Right ventricle myocardium inferior (tissue), 1 donor: Measurements from ENCODE around the gene SYCP3. TPM values are rescaled to one million over a fixed set of nuclear protein-coding genes. Genes with fewer than 3 reads are reported as not detected.

Source experiments
- ATAC-seq: fragments of 200-7000 bp; cut with Tn5 transposase; one replicate; pipeline ENCODE4 v1.9.1; 2020; ENCODE audit warnings: mild to moderate bottlenecking, moderate library complexity
- DNase-seq: peaks from one replicate; pipeline ENCODE4 v3.0.0; 2021; ENCODE audit errors: missing footprints
- intact Hi-C: fragments of 100-400 bp; cut with DNase I; formaldehyde crosslinking; loops from one replicate; pipeline ENCODE4 v1.11.0; 2022
- long read RNA-seq: library from polyadenylated mRNA; unstranded; transcript quantifications from one replicate; pipeline ENCODE4 v2.0.0, GENCODE V29; 2021
- total RNA-seq: library from RNA; stranded (reverse); fragmentation: NEBNext Ultra II Directional; extraction: Animal tissue kit (Norgen Biotek cat#: 25700); gene quantifications from one replicate; pipeline ENCODE4 v1.2.1, GENCODE V29; 2021
- donor health status: DM: no; HTN: yes; CAD: no; lungs with severe emphysema.

Gene SYCP3
- total RNA-seq = not detected
- long read RNA-seq = 0 reads

- intact Hi-C loops = no loop called here
- ATAC-seq (no peak), DNase-seq (no peak)
Measured at GRCh38 chr12:101738920-101739665, at the start of gene SYCP3. Gene SYCP3 (minus strand): TSS chr12:101739462. CDS start chr12:101737935, 1,527 bp downstream.

DNA sequence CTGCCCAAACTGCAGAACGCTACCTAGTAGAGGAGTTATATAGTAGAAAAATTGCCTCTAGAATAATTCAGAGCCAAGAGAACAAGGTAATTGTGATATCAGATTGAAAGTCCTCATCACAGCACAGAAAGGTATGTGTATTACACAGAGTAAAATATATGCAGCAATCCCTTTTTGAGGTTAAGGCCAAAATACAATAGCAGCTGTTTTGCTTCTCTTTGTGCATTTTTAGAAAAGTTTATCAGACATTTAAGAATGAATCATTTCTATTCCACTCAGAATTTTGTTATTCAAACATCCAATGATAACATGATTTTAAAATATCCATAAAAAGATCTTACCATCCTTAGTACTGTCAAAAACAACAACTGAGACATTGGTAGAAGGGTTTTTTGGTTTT, 46.4 kb upstream of the SYCP3 start:
- ATAC-seq = no peak
- DNase-seq = no peak
- intact Hi-C loops = no loop called here

GRCh38 chr12:101784376-101784775, 45.1 kb upstream of the SYCP3 start:
- DNase-seq (no peak), ATAC-seq (no peak)
- intact Hi-C loops = no loop called here

DNA sequence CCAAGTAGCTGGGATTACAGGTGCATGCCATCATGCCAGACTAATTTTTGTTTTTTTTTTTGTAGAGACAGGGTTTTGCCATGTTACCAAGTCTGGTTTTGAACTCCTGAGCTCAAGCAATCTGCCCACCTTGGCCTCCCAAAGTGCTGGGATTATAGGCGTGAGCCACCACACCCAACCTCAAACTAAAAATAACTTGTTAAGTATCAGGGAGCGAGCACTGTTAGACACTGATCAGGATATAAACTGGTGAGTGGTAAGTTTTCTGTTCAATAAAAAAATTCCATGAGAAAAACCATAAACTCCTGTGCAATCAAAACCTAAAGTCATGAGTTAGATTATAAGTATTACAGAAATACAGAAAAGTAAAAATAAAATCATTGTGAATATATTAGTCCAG, 44.6 kb upstream of the SYCP3 start:
- ATAC-seq (no peak), DNase-seq (no peak)
- intact Hi-C loops = no loop called here

DNA sequence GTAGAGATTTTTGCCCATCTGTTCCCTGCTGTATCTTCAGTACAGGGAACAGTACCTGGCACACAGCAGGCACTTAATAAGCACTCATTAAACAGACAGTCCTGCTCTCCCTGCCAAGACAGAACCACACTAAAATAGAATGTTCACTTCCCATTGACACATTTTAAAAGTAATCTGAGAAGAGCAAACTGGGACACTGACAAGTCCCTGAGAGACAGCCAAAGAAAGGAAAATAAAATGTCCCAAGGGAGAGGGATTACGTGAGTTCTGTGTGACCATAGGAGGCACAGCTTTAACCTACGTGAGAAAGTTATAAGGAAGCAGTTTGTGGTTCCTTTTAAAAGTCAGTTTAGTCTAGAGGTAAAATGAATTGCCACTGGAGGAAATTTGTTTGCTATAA, 43.9 kb upstream of the SYCP3 start:
- peak; percentile 70 for ATAC-seq

GRCh38 chr12:101782273-101782731, 43.0 kb upstream of the SYCP3 start:
- intact Hi-C loops = no loop called here
- DNase-seq (no peak), ATAC-seq (no peak)

More for the DNA sequence above, 43.9 kb upstream of the SYCP3 start:
- intact Hi-C loops = no loop called here
- DNase-seq = no peak

DNA sequence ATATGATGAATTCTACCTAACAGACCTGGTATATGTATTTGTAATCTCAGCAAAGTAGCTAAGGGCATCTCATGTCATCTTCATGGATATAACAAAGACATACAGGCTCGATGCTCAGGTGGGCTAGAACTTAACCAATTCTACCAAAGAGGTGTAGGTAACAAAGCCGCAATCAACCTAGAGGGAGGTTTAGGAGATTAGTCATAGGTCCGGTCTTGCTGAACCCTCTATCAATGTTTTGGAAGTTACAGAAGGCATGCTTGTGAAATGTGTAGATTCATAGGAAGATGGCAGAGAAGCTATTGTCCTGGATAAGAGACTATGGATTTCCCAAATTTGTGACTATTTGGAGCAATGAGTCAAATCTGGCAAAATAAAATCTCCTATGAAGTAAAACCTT, 42.6 kb upstream of the SYCP3 start:
- intact Hi-C loops = no loop called here
- ATAC-seq (no peak), DNase-seq (no peak)

DNA sequence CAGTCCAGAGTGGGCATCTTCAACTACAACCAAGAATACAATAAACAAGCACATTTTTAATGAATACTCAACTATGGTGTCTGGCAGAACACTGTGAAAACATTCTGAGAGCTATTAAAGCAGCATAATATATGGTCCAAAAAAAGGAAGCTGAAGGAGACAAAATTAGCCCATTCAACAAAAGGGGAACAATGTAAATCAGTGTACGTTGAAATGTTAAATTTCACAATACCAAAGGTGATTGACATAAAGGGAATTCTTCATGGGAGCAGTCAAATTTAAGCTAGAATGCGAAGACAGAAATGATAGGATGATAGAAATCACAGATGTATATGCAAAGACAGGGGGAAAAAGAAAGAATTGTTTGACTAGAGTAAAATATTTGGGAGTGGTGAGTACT, 41.3 kb upstream of the SYCP3 start:
- intact Hi-C loops = no loop called here
- DNase-seq (no peak), ATAC-seq (no peak)

DNA sequence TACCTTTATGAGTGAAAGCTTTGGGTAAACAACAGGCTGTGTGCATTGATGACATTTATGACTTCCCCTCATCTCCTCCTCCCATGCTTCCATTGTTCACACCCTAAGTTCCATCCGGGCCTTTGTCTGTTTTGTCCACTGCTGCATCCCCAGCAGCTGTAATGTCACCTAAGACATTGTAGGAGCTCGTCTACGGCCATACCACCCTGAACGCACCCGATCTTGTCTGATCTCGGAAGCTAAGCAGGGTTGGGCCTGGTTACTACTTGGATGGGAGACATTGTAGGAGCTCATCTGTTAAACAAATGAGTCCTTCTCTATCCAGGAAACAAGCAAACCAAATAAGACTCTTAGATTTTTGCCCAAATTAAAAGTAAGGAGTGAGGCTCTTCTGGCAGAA, 40.4 kb upstream of the SYCP3 start:
- DNase-seq = no peak
- intact Hi-C loops = no loop called here
- ATAC-seq = no peak

DNA sequence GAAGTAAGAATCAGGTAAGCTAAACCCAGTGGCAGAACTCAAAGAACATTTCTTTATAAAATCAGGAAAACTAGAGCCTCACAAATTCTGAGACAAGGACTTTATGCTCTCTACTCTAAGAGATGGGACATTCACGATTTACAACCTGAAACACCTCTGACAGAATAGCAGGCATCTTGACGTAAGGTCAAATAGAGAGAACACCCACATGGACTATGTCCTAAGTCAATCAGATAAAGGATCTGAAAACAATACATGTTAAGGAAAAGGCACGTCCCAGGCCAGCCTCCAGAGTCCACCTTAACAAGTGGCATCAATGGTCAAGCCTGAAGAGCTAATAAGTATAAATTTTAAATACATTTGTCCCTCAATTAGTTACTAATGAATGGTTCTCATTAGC, 39.9 kb upstream of the SYCP3 start:
- ATAC-seq (no peak), DNase-seq (no peak)
- intact Hi-C loops = no loop called here

GRCh38 chr12:101777978-101778377, 38.7 kb upstream of the SYCP3 start:
- intact Hi-C loops = no loop called here
- no peak for DNase-seq
- peak; percentile 68 for ATAC-seq

GRCh38 chr12:101777485-101777884, 38.2 kb upstream of the SYCP3 start:
- no peak for ATAC-seq
- no peak for DNase-seq
- intact Hi-C loops = no loop called here

GRCh38 chr12:101775816-101776215, 36.6 kb upstream of the SYCP3 start:
- DNase-seq (no peak), ATAC-seq (no peak)
- intact Hi-C loops = loop anchor here (1.0 kb wide), 1 partner anchor 54 kb away; the partner anchor contains the start of gene GNPTAB

GRCh38 chr12:101773650-101774162, 34.4 kb upstream of the SYCP3 start:
- intact Hi-C loops = no loop called here
- DNase-seq (no peak), ATAC-seq (peak; percentile 69)

- no peak for ATAC-seq
Measured at GRCh38 chr12:101772012-101772775, 32.9 kb upstream of the SYCP3 start.

DNA sequence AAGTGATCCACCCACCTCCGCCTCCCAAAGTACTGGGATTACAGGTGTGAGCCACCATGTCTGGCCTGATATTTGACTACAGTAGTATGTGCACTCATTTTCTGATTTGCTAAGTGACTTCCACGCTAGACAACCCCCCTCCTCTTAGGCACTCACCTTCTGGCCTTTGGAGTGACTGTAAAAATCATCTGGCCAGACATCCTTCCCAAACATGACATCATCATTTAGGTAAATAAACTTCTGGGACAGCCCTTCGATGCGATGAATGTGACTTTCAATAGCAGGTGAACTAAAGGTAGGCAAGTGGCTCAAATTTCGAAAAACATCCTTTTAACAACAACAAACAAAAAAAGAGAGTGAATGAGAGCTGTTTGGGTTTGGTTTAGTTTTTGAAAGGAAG, 30.6 kb upstream of the SYCP3 start:
- ATAC-seq (no peak), DNase-seq (no peak)
- intact Hi-C loops = loop anchor here (10.0 kb wide), 2 partner anchors 275 to 355 kb away; no protein-coding TSS in a partner anchor

More at GRCh38 chr12:101772012-101772775, 32.9 kb upstream of the SYCP3 start:
- DNase-seq = no peak
- intact Hi-C loops = no loop called here

DNA sequence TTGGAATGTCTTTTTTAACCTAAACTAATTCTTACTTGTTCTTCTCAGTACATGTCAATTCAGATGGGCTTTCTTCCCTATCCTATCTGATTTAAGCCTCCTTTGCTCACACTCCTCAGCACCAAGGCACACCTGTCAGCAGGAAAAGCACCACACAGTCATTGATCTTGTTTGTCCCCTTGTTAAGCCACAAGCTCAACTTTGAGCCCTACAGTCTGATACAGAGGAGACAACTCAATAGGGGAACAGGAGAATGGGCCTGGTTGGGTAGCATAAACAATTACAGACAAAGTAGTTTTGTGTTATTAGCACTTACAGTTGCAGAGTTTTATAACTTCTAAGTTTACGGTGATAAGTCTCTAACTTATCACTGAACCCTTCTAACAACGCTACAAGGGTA, 29.5 kb upstream of the SYCP3 start:
- DNase-seq (no peak), ATAC-seq (no peak)
- intact Hi-C loops = loop anchor here (10.0 kb wide), 2 partner anchors 274 to 354 kb away; no protein-coding TSS in a partner anchor

DNA sequence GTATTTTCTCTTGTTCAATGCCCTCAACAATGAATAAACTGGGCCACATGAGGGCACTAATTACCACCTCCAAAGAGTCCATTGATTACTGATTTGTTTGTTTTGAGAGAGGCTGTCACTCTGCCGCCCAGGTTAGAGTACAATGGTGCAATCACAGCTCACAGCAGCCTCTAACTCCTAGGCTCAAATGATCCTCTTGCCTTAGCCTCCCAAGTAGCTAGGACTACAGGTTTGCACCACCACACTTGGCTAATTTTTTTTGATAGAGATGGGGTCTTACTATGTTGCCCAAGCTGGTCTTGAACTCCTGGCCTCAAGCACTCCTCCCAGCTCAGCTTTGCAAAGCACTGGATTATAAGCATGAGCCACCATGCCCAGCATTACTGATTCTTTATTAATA, 28.3 kb upstream of the SYCP3 start:
- DNase-seq (no peak), ATAC-seq (no peak)
- intact Hi-C loops = loop anchor here (10.0 kb wide), 2 partner anchors 273 to 353 kb away; no protein-coding TSS in a partner anchor

GRCh38 chr12:101764051-101764792, 25.0 kb upstream of the SYCP3 start:
- intact Hi-C loops = loop anchor here (10.0 kb wide), 2 partner anchors 269 to 349 kb away; no protein-coding TSS in a partner anchor
- DNase-seq = no peak
- no peak for ATAC-seq
